ENCODE results near the gene PRPF38A. TPM values are rescaled to one million over a fixed set of nuclear protein-coding genes. Genes with fewer than 3 reads are reported as not detected.

Gene PRPF38A
- polyA plus RNA-seq, 4 donors, result 71.8 to 87.9 (median 78.3) TPM

- DNase-seq (ENCODE audit: low read depth in 4 of 4, low spot score in 2 of 4), result no peak
Observed at GRCh38 chr1:52393174-52393573, 11.2 kb upstream of the PRPF38A start.

- no peak for DNase-seq (ENCODE audit: low read depth in 4 of 4, low spot score in 2 of 4)
Observed at GRCh38 chr1:52399629-52400028, 4.8 kb upstream of the PRPF38A start.

GRCh38 chr1:52400131-52400530 is 4.3 kb upstream of the PRPF38A start:
- DNase-seq (ENCODE audit: low read depth in 4 of 4, low spot score in 2 of 4), result no peak

- DNase-seq (ENCODE audit: low read depth in 4 of 4, low spot score in 2 of 4), result peak in 2 of 4 donors; percentile 2 to 9
Observed at GRCh38 chr1:52402860-52403240, 1.6 kb upstream of the PRPF38A start.

- DNase-seq (ENCODE audit: low read depth in 4 of 4, low spot score in 2 of 4), result peak in 1 of 4 donors; percentile 3
Observed at GRCh38 chr1:52403566-52404115, 761 bp upstream of the PRPF38A start.

- no peak for DNase-seq (ENCODE audit: low read depth in 4 of 4, low spot score in 2 of 4)
Observed at GRCh38 chr1:52404975-52405338, 555 bp downstream of the PRPF38A start.

GRCh38 chr1:52413410-52413989 is 9.1 kb downstream of the PRPF38A start:
- DNase-seq (ENCODE audit: low read depth in 4 of 4, low spot score in 2 of 4), result no peak

- DNase-seq (ENCODE audit: low read depth in 4 of 4, low spot score in 2 of 4), result no peak
Observed at GRCh38 chr1:52414942-52415341, 10.5 kb downstream of the PRPF38A start.

- no peak for DNase-seq (ENCODE audit: low read depth in 4 of 4, low spot score in 2 of 4)
Observed at GRCh38 chr1:52416811-52417210, 12.4 kb downstream of the PRPF38A start.

- DNase-seq (ENCODE audit: low read depth in 4 of 4, low spot score in 2 of 4), result no peak
Observed at GRCh38 chr1:52420713-52421112, 16.3 kb downstream of the PRPF38A start.

GRCh38 chr1:52423055-52423454 is 18.7 kb downstream of the PRPF38A start:
- no peak for DNase-seq (ENCODE audit: low read depth in 4 of 4, low spot score in 2 of 4)

GRCh38 chr1:52423771-52424170 is 19.4 kb downstream of the PRPF38A start:
- DNase-seq (ENCODE audit: low read depth in 4 of 4, low spot score in 2 of 4), result no peak

- DNase-seq (ENCODE audit: low read depth in 4 of 4, low spot score in 2 of 4), result no peak
Observed at GRCh38 chr1:52424231-52424636, 19.8 kb downstream of the PRPF38A start.

- DNase-seq (ENCODE audit: low read depth in 4 of 4, low spot score in 2 of 4), result no peak
Observed at GRCh38 chr1:52424813-52425212, 20.4 kb downstream of the PRPF38A start.

- DNase-seq (ENCODE audit: low read depth in 4 of 4, low spot score in 2 of 4), result no peak
Observed at GRCh38 chr1:52426371-52426770, 22.0 kb downstream of the PRPF38A start.

- DNase-seq (ENCODE audit: low read depth in 4 of 4, low spot score in 2 of 4), result no peak
Observed at GRCh38 chr1:52427152-52427551, 22.8 kb downstream of the PRPF38A start.

GRCh38 chr1:52432807-52433206 is 28.4 kb downstream of the PRPF38A start:
- no peak for DNase-seq (ENCODE audit: low read depth in 4 of 4, low spot score in 2 of 4)

GRCh38 chr1:52435211-52435610 is 30.8 kb downstream of the PRPF38A start:
- no peak for DNase-seq (ENCODE audit: low read depth in 4 of 4, low spot score in 2 of 4)

GRCh38 chr1:52435650-52436049 is 31.2 kb downstream of the PRPF38A start:
- DNase-seq (ENCODE audit: low read depth in 4 of 4, low spot score in 2 of 4), result no peak

- no peak for DNase-seq (ENCODE audit: low read depth in 4 of 4, low spot score in 2 of 4)
Observed at GRCh38 chr1:52436817-52437216, 32.4 kb downstream of the PRPF38A start.

GRCh38 chr1:52439976-52440375 is 35.6 kb downstream of the PRPF38A start:
- no peak for DNase-seq (ENCODE audit: low read depth in 4 of 4, low spot score in 2 of 4)

- no peak for DNase-seq (ENCODE audit: low read depth in 4 of 4, low spot score in 2 of 4)
Observed at GRCh38 chr1:52444463-52444862, 40.1 kb downstream of the PRPF38A start.

- no peak for DNase-seq (ENCODE audit: low read depth in 4 of 4, low spot score in 2 of 4)
Observed at GRCh38 chr1:52454127-52454526, 49.7 kb downstream of the PRPF38A start.
